ENCODE results near the gene CHRM5.

CHRM5 gene

DNA sequence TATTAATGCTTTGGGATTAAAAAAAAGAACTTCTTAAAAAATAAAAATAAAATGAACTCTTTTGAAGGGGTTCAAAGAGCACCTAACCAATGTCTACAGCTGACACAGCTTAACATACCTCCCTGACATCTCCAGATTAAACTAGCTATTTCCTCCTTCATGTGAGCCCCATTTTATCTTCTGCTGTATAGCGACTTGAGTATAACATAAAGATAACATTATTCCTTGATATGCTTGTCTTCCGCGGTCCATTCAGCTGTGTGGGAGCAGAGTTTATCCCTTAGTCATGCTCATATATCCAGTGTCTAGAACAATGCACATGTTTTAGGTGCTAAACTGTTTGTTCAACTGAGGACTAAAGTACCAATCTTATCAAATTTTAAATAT, 7.8 kb upstream of the CHRM5 start:
- TF ChIP-seq, protein P1, sequence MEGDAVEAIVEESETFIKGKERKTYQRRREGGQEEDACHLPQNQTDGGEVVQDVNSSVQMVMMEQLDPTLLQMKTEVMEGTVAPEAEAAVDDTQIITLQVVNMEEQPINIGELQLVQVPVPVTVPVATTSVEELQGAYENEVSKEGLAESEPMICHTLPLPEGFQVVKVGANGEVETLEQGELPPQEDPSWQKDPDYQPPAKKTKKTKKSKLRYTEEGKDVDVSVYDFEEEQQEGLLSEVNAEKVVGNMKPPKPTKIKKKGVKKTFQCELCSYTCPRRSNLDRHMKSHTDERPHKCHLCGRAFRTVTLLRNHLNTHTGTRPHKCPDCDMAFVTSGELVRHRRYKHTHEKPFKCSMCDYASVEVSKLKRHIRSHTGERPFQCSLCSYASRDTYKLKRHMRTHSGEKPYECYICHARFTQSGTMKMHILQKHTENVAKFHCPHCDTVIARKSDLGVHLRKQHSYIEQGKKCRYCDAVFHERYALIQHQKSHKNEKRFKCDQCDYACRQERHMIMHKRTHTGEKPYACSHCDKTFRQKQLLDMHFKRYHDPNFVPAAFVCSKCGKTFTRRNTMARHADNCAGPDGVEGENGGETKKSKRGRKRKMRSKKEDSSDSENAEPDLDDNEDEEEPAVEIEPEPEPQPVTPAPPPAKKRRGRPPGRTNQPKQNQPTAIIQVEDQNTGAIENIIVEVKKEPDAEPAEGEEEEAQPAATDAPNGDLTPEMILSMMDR (IDR thresholded peaks at IDR 0.05; ENCODE audit: low read depth, low read length): no peak
- TF ChIP-seq, protein P2, sequence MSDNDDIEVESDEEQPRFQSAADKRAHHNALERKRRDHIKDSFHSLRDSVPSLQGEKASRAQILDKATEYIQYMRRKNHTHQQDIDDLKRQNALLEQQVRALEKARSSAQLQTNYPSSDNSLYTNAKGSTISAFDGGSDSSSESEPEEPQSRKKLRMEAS (IDR thresholded peaks at IDR 0.05; ENCODE audit: low read depth, low read length): no peak
- no peak for TF ChIP-seq MYC (IDR thresholded peaks at IDR 0.05; ENCODE audit: low read depth, low read length)
- TF ChIP-seq POLR2A (IDR thresholded peaks at IDR 0.05; ENCODE audit: extremely low read depth, insufficient read length): no peak
- no peak overlapping the region for H3K4me3 ChIP-seq (ENCODE audit: low read depth, low read length)
- DNase-seq (ENCODE audit: low read depth): no peak

DNA sequence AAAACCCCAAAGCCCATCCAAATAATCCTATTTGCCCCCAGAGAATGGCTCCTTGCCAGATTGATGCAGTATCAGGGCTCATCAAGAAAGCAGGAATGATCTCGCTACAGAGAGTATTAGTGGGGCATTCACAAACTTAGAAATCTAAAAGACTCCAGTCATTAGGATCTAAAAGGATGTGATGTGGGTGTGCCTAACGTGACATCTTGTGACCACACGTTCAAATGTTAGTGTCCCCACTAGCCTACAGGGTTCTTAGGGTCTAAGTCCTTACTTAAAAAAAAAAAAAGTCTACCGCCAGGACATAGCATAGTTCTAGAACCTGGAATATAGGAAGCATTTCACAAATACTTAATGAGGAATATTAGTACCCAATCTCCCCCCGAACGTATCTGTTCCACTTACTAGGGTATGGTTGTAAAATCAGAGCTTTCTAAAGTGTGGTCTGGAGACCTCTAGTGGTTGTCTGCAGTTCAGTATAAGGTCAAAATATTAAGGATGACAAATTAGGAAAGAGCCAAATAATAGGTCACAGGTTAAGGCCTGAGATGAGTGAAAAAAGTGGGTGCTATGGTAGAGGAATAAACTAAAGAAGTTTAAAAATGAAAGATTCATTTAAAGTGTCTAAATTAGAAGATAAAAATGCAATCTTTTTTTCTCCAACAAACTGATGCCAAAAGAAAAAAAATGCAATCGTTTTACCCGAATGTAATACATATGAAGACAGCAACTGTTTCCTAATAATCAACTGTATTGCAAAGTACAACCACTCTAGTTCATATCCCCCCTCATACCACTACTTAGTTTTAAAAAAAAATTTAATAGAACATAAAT, 4.2 kb upstream of the CHRM5 start:
- DNase-seq (ENCODE audit: low read depth): peak; percentile 49
- no peak for TF ChIP-seq POLR2A (IDR thresholded peaks at IDR 0.05; ENCODE audit: extremely low read depth, insufficient read length)
- TF ChIP-seq, protein P1 (IDR thresholded peaks at IDR 0.05; ENCODE audit: low read depth, low read length): peak; percentile 74
- no peak overlapping the region for H3K4me3 ChIP-seq (ENCODE audit: low read depth, low read length)

DNA sequence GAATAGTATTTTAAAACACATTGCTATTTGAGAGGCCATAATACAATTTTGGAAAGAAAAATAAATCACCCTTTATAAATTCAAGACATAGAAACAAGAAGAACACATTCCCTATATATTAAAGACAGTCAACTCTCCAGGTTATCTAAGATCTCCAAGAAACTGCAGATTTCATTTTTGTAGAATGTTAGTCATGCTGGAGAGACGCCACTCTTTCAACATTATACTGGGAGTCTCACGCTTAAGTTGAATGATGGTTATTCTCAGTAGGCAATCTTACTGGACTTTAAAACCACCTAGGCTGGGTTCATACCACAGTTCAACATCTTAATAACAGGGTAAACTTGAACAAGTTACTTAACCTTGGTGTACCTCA, 3.6 kb upstream of the CHRM5 start:
- no peak for DNase-seq (ENCODE audit: low read depth)
- TF ChIP-seq MYC (IDR thresholded peaks at IDR 0.05; ENCODE audit: low read depth, low read length) (no peak), POLR2A (IDR thresholded peaks at IDR 0.05; ENCODE audit: extremely low read depth, insufficient read length) (no peak)
- TF ChIP-seq, protein P1 (IDR thresholded peaks at IDR 0.05; ENCODE audit: low read depth, low read length): no peak
- TF ChIP-seq, protein P2 (IDR thresholded peaks at IDR 0.05; ENCODE audit: low read depth, low read length): no peak
- no peak overlapping the region for H3K4me3 ChIP-seq (ENCODE audit: low read depth, low read length)

DNA sequence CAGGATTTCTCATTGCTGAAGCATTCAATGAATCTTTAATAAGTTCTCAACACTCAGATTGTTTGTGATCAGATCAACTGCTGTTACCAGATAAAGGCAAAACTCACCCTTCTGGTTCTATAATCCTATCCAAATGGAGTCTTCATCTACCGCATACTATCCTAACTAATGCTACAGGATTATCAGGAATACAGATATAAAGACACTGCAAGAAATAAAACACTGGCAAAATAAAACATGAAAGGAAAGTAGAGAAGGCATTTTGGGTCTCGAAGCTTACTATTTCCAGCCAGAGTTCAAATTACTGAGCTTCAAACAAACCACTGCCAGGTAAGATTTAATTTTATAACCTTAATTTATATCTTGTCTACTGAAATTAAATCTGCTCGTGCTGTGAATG, 524 bp downstream of the CHRM5 start:
- no peak overlapping the region for H3K4me3 ChIP-seq (ENCODE audit: low read depth, low read length)
- TF ChIP-seq, protein P2 (IDR thresholded peaks at IDR 0.05; ENCODE audit: low read depth, low read length): no peak
- TF ChIP-seq MYC (IDR thresholded peaks at IDR 0.05; ENCODE audit: low read depth, low read length) (no peak), POLR2A (IDR thresholded peaks at IDR 0.05; ENCODE audit: extremely low read depth, insufficient read length) (no peak)
- DNase-seq (ENCODE audit: low read depth): no peak

DNA sequence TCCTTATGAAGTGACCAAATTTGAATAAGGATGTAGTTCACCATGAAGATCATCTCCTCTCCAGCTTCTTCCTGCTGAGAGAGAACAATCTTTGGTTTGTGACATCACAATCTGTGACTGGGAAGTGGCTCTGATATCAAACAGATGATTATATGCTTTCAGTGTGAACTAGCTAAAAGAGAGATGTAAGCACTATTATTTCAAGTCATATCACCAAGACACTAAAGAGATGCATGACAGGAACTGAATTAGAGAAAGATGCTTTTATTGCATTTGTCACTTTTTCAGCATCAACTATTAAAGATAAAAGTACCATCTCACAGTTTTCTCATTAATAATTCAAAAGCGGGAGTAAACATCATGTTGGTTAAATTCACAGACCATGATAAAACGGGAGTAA, 3.5 kb downstream of the CHRM5 start:
- no peak for DNase-seq (ENCODE audit: low read depth)
- no peak overlapping the region for H3K4me3 ChIP-seq (ENCODE audit: low read depth, low read length)
- no peak for TF ChIP-seq MYC (IDR thresholded peaks at IDR 0.05; ENCODE audit: low read depth, low read length)
- no peak for TF ChIP-seq POLR2A (IDR thresholded peaks at IDR 0.05; ENCODE audit: extremely low read depth, insufficient read length)
- TF ChIP-seq, protein P2 (IDR thresholded peaks at IDR 0.05; ENCODE audit: low read depth, low read length): no peak
- TF ChIP-seq, protein P1 (IDR thresholded peaks at IDR 0.05; ENCODE audit: low read depth, low read length): no peak

DNA sequence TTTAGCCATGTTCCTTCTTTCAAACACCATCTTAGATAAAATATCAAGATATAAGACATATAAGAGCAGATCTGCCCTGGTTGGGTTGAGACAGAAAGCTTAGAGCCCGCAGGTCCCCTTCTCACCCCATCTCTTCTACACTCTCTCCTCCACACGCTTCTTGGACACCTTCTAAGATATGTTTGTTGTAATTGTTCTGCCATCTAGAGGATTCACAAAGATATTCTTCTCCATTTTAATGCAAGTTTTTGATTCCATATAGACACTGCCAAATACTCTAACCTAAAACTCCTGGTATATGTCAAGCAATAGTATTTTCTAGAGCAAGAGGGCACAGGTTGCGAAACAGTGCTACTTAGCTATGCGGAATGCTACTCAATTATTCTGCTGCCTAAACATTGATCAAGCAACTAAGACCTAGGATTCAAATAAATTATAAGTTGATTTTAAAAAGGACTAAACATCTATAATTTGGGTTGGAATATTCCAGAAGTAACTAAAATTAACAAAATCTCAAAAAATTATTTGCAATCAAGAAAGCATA, 6.8 kb downstream of the CHRM5 start:
- TF ChIP-seq MYC (IDR thresholded peaks at IDR 0.05; ENCODE audit: low read depth, low read length): no peak
- TF ChIP-seq, protein P2 (IDR thresholded peaks at IDR 0.05; ENCODE audit: low read depth, low read length): no peak
- TF ChIP-seq, protein P1 (IDR thresholded peaks at IDR 0.05; ENCODE audit: low read depth, low read length): no peak
- no peak for TF ChIP-seq POLR2A (IDR thresholded peaks at IDR 0.05; ENCODE audit: extremely low read depth, insufficient read length)
- peak; percentile 8 for DNase-seq (ENCODE audit: low read depth)
- no peak overlapping the region for H3K4me3 ChIP-seq (ENCODE audit: low read depth, low read length)

Data from NB4 (cell line).